Mesenchymal stem cell (in vitro differentiated cells and primary cell): ENCODE data around the gene INPP5B.
A peak's percentile ranks its signal among the peaks of the same experiment; 100 is the strongest.

Experiments
- DNase-seq: peaks from one replicate; pipeline ENCODE4 v3.0.0-alpha.2; 2013
- H2AFZ ChIP-seq: one replicate; pipeline ENCODE4 v1.6.1; 2013; ENCODE audit warnings: low read depth, mild to moderate bottlenecking, control low read depth, inconsistent platforms, low read length, moderate library complexity
- H2AK5ac ChIP-seq: 2 replicates; pipeline ENCODE4 v1.6.1; 2013; ENCODE audit warnings: low read length, moderate library complexity, mild to moderate bottlenecking, inconsistent platforms; ENCODE audit not compliant: severe bottlenecking
- H2BK120ac ChIP-seq: one replicate; pipeline ENCODE4 v1.6.1; 2013; ENCODE audit warnings: low read depth, mild to moderate bottlenecking, inconsistent platforms, low read length, moderate library complexity
- H2BK12ac ChIP-seq, 2 experiments: one replicate each; pipeline ENCODE4 v1.6.1; 2013; ENCODE audit warnings: inconsistent platforms in 2 of 2, low read length in 2 of 2, mild to moderate bottlenecking in 2 of 2, moderate library complexity in 2 of 2, control low read depth in 1 of 2
- H2BK15ac ChIP-seq: one replicate; pipeline ENCODE4 v1.6.1; 2013; ENCODE audit warnings: mild to moderate bottlenecking, low read depth, inconsistent platforms; ENCODE audit not compliant: poor library complexity, severe bottlenecking
- H2BK5ac ChIP-seq: 2 replicates; pipeline ENCODE4 v1.6.1; 2013; ENCODE audit warnings: low read depth, mild to moderate bottlenecking, low read length, control low read depth, inconsistent platforms; ENCODE audit not compliant: poor library complexity, severe bottlenecking
- H3K14ac ChIP-seq, 2 experiments: one replicate each; pipeline ENCODE4 v1.6.1; 2013; ENCODE audit warnings: inconsistent platforms in 2 of 2, low read length in 2 of 2, control low read depth in 1 of 2, mild to moderate bottlenecking in 1 of 2, moderate library complexity in 1 of 2
- H3K18ac ChIP-seq, 2 experiments: one replicate each; pipeline ENCODE4 v1.6.1; 2013; ENCODE audit warnings: inconsistent platforms in 2 of 2, low read length in 2 of 2, control low read depth in 1 of 2, low read depth in 1 of 2, mild to moderate bottlenecking in 1 of 2
- H3K23ac ChIP-seq, 2 experiments: one replicate each; pipeline ENCODE4 v1.6.1; 2013; ENCODE audit warnings: inconsistent platforms in 2 of 2, low read length in 2 of 2, mild to moderate bottlenecking in 2 of 2, moderate library complexity in 2 of 2, control low read depth in 1 of 2
- H3K27ac ChIP-seq: 2 replicates; pipeline ENCODE4 v1.5.1; 2013; ENCODE audit warnings: mild to moderate bottlenecking, moderate library complexity, low read length, control low read depth, inconsistent platforms; ENCODE audit not compliant: poor library complexity, severe bottlenecking
- H3K27me3 ChIP-seq, 2 experiments: 2 replicates each; pipeline versions ENCODE4 v1.6.1 to v1.7.0; 2013; ENCODE audit warnings: low read length in 2 of 2, mild to moderate bottlenecking in 2 of 2, moderate library complexity in 2 of 2, control low read depth in 1 of 2, inconsistent platforms in 1 of 2; ENCODE audit not compliant: control insufficient read depth in 1 of 2, insufficient read depth in 1 of 2
- H3K36me3 ChIP-seq, 2 experiments: 2 replicates each; pipeline versions ENCODE4 v1.6.1 to v1.7.0; 2013; ENCODE audit warnings: low read length in 2 of 2, control low read depth in 1 of 2, inconsistent platforms in 1 of 2, low read depth in 1 of 2, mild to moderate bottlenecking in 1 of 2; ENCODE audit not compliant: insufficient read depth in 2 of 2, control insufficient read depth in 1 of 2
- H3K4ac ChIP-seq, 2 experiments: one replicate each; pipeline ENCODE4 v1.6.1; 2013; ENCODE audit warnings: inconsistent platforms in 2 of 2, low read length in 2 of 2, mild to moderate bottlenecking in 2 of 2, moderate library complexity in 2 of 2, control low read depth in 1 of 2, low read depth in 1 of 2
- H3K4me1 ChIP-seq: 2 replicates; pipeline ENCODE4 v1.6.1; 2013; ENCODE audit warnings: low read depth, low read length, control low read depth; ENCODE audit not compliant: control insufficient read depth, insufficient read depth
- H3K4me2 ChIP-seq: 2 replicates; pipeline ENCODE4 v1.6.1; 2013; ENCODE audit warnings: low read length, mild to moderate bottlenecking, inconsistent platforms; ENCODE audit not compliant: poor library complexity, severe bottlenecking
- H3K4me3 ChIP-seq, 2 experiments: 2 replicates each; pipeline versions ENCODE4 v1.5.1 to v1.7.0; 2013; ENCODE audit warnings: low read length in 2 of 2, mild to moderate bottlenecking in 2 of 2, control low read depth in 1 of 2, low read depth in 1 of 2; ENCODE audit not compliant: insufficient read depth in 1 of 2
- H3K79me1 ChIP-seq: replicated peaks from 2 replicates; pipeline ENCODE4 v1.6.1; 2013; ENCODE audit warnings: mild to moderate bottlenecking, control low read depth, low read length, inconsistent platforms; ENCODE audit not compliant: poor library complexity, severe bottlenecking
- H3K9ac ChIP-seq: 2 replicates; pipeline ENCODE4 v1.7.0; 2013; ENCODE audit warnings: mild to moderate bottlenecking, low read length, moderate library complexity
- H3K9me3 ChIP-seq: 2 replicates; pipeline ENCODE4 v1.7.0; 2013; ENCODE audit warnings: mild to moderate bottlenecking, low read length; ENCODE audit not compliant: control insufficient read depth
- H4K8ac ChIP-seq: one replicate; pipeline ENCODE4 v1.6.1; 2013; ENCODE audit warnings: inconsistent platforms, mild to moderate bottlenecking, low read length, moderate library complexity
- H4K91ac ChIP-seq: one replicate; pipeline ENCODE4 v1.6.1; 2013; ENCODE audit warnings: mild to moderate bottlenecking, low read length, inconsistent platforms
- whole genome bisulfite sequencing: methylation state at CpG from one replicate; pipeline ENCODE4 v1.1.7; 2013; ENCODE audit warnings: mixed read lengths; 5-methylcytosine and 5-hydroxymethylcytosine counted together

The INPP5B gene

DNA sequence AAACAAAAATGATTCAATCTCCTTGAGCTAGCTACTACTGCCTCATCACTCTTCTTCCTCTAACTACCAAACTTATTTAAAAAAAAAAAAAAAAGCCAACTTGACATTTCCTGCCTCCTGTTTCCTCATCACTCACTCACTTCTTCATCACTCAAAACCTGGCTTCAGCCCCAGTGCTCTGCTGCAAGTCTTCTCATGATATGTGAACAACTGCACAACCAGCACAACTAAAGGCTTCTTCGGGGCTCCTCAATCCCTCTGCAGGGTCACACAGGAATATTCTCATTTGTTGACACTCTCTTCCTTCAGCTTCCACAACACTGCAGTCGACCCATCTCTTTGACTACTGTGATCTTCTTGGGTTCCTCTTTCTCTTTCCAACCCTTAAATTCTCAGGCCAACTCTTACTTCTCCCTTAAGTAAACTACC, 95.1 kb downstream of the INPP5B start:
- H2BK12ac ChIP-seq = no peak overlapping the region
- H2AFZ ChIP-seq = no peak overlapping the region
- H2BK15ac ChIP-seq = no peak overlapping the region
- no peak overlapping the region for H3K9ac ChIP-seq
- H3K4ac ChIP-seq = no peak overlapping the region
- H3K18ac ChIP-seq = no peak overlapping the region
- no peak overlapping the region for H2BK5ac ChIP-seq
- no peak overlapping the region for H4K91ac ChIP-seq
- peaks cover 7 to 50% of the 10 kb centered on the region in 2 experiments for H3K36me3 ChIP-seq
- WGBS = 94% methylated on average over 2 of the region's 2 CpGs
- H3K14ac ChIP-seq = no peak overlapping the region
- no peak for DNase-seq
- H3K79me1 ChIP-seq = peaks cover 21% of the 10 kb centered on the region
- no peak overlapping the region for H2AK5ac ChIP-seq
- H3K4me1 ChIP-seq = no peaks in the 10 kb centered on the region
- H3K23ac ChIP-seq = no peak overlapping the region
- H3K4me2 ChIP-seq = no peak overlapping the region
- no peaks in the 10 kb centered on the region for H3K27me3 ChIP-seq
- H2BK120ac ChIP-seq = no peak overlapping the region
- H3K27ac ChIP-seq = no peak overlapping the region
- no peak overlapping the region for H4K8ac ChIP-seq
- no peak overlapping the region for H3K4me3 ChIP-seq
- H3K9me3 ChIP-seq = no peaks in the 10 kb centered on the region

DNA sequence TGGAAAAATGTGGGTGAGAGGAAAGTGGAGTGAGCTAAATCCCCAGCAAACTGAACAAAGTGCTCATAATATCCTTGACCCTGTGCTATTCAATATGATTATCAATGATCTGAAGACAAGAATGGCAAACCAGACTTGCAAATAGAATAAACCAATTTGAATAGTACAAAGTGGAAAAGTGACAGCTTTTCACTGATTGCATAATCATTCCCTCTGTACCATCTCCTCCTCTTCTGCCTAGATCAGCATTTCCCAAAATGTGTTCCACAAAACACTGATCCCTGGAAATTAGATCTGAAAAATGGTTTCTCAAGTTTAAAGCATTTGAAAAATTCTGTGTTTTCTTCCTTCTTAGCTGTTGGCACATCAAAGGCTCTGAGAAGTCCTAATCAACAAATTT, 95.6 kb downstream of the INPP5B start:
- H2BK12ac ChIP-seq = no peak overlapping the region
- no peaks in the 10 kb centered on the region for H3K27me3 ChIP-seq
- H3K4me3 ChIP-seq = no peak overlapping the region

DNA sequence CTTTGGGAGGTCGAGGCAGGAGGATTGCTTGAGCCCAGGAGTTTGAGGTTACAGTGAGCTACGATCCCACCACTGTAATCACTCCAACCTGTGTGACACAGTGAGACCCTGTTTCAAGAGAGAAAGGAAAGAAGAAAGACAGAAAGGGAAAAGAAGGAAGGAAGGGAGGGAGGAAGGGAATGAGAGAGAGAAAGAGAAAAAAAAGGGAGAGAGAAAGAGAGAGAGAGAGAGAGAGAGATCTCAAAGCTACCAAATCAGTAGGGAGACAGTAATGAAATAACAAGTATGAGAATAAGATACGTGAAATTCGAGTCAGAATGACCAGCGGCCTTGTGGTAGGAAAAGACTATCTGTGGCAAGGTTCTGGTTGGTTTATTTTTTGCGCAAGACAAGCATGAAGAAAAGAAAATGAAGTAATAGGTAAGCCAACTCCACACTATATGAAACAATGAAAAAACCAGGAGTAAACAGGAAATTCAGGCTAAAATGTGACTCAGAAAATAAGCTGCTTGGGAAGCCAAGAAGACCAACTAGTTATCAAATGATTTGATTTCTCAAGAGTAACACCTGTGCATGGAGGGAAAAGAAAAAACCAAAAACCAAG, 96.4 kb downstream of the INPP5B start:
- peaks cover 7 to 58% of the 10 kb centered on the region in 2 experiments for H3K36me3 ChIP-seq
- H2AK5ac ChIP-seq = no peak overlapping the region
- no peak overlapping the region for H2AFZ ChIP-seq
- no peak overlapping the region for H3K9ac ChIP-seq
- no peak overlapping the region for H3K4me2 ChIP-seq
- WGBS = 98% methylated on average over 4 of the region's 6 CpGs
- no peak overlapping the region for H4K91ac ChIP-seq
- H3K18ac ChIP-seq = no peak overlapping the region
- no peak overlapping the region for H3K23ac ChIP-seq
- H3K4me1 ChIP-seq = no peaks in the 10 kb centered on the region
- H3K4ac ChIP-seq = no peak overlapping the region
- H3K14ac ChIP-seq = no peak overlapping the region
- H3K27ac ChIP-seq = no peak overlapping the region
- H3K4me3 ChIP-seq = no peak overlapping the region
- no peak overlapping the region for H2BK5ac ChIP-seq
- peaks cover 21% of the 10 kb centered on the region for H3K79me1 ChIP-seq
- no peak overlapping the region for H2BK12ac ChIP-seq
- H3K27me3 ChIP-seq = no peaks in the 10 kb centered on the region
- H2BK120ac ChIP-seq = no peak overlapping the region
- H3K9me3 ChIP-seq = no peaks in the 10 kb centered on the region
- H2BK15ac ChIP-seq = no peak overlapping the region
- DNase-seq = peak; percentile 28
- H4K8ac ChIP-seq = no peak overlapping the region

More for the DNA sequence above, 95.6 kb downstream of the INPP5B start:
- Histone ChIP-seq H3K23ac (no peak overlapping the region), H3K18ac (no peak overlapping the region), H3K27ac (no peak overlapping the region), H4K91ac (no peak overlapping the region), H2BK5ac (no peak overlapping the region), H3K36me3 (peaks cover 7 to 51% of the 10 kb centered on the region in 2 experiments), H2AFZ (no peak overlapping the region), H3K4ac (no peak overlapping the region), H2BK120ac (no peak overlapping the region), H3K9ac (no peak overlapping the region), H4K8ac (no peak overlapping the region), H3K79me1 (peaks cover 21% of the 10 kb centered on the region), H3K4me1 (no peaks in the 10 kb centered on the region), H3K4me2 (no peak overlapping the region), H3K14ac (no peak overlapping the region), H3K9me3 (no peaks in the 10 kb centered on the region), H2AK5ac (no peak overlapping the region), H2BK15ac (no peak overlapping the region)
- DNase-seq = no peak

DNA sequence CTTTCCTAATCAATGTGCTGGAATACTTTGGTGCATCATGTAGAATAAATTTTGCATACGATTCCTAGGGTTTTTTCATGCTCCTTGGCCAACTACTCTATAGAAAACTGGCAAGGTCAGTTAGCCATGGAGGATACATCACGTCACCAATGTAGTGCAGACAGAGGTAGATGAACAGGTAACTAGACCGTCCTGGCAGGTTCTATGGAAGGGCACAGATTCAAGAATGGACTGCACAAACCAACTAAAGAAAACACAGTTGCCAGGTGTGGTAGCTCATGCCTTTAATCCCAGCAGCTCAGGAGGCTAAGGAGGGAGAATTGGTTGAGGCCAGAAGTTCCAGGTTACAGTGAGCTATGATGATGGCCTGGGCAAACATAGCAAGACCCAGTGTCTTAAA, 97.4 kb downstream of the INPP5B start:
- Histone ChIP-seq H2BK120ac (no peak overlapping the region), H2BK5ac (no peak overlapping the region), H3K9ac (no peak overlapping the region), H3K27me3 (no peaks in the 10 kb centered on the region), H3K79me1 (peaks cover 17% of the 10 kb centered on the region), H3K9me3 (no peaks in the 10 kb centered on the region), H3K4me2 (no peak overlapping the region), H3K4me1 (no peaks in the 10 kb centered on the region), H3K4ac (no peak overlapping the region), H2AFZ (no peak overlapping the region), H2BK15ac (no peak overlapping the region), H2BK12ac (no peak overlapping the region), H3K14ac (no peak overlapping the region), H2AK5ac (no peak overlapping the region), H4K8ac (no peak overlapping the region), H3K27ac (no peak overlapping the region), H3K36me3 (peaks cover 7 to 61% of the 10 kb centered on the region in 2 experiments), H3K23ac (no peak overlapping the region), H3K18ac (no peak overlapping the region), H3K4me3 (no peak overlapping the region), H4K91ac (no peak overlapping the region)
- 98% methylated on average over 3 of the region's 3 CpGs for WGBS
- no peak for DNase-seq
